Mucosa of stomach (tissue), 1 donor: ENCODE results near the gene BNIP5.
"Not testable (repeated sequence)": the region's sequence is repeated elsewhere in the genome, so short reads cannot be mapped to it uniquely, and the experiment has no call there.

Experiments used
- H3K27me3 ChIP-seq: one replicate; pipeline ENCODE4 v1.7.0; 2013; ENCODE audit warnings: mild to moderate bottlenecking, low read length; ENCODE audit not compliant: control insufficient read depth, insufficient read depth
- H3K36me3 ChIP-seq: one replicate; pipeline ENCODE4 v1.7.0; 2013; ENCODE audit warnings: low read length; ENCODE audit not compliant: control insufficient read depth, insufficient read depth
- H3K4me1 ChIP-seq: one replicate; pipeline ENCODE4 v1.7.0; 2013; ENCODE audit warnings: mild to moderate bottlenecking, low read length; ENCODE audit not compliant: control insufficient read depth, insufficient read depth
- H3K4me3 ChIP-seq: one replicate; pipeline ENCODE4 v1.7.0; 2013; ENCODE audit warnings: low read length
- H3K9ac ChIP-seq: one replicate; pipeline ENCODE4 v1.7.0; 2013; ENCODE audit warnings: mild to moderate bottlenecking, low read length, moderate library complexity
- H3K9me3 ChIP-seq: one replicate; pipeline ENCODE4 v1.7.0; 2013; ENCODE audit warnings: mild to moderate bottlenecking, low read length, moderate library complexity; ENCODE audit not compliant: control insufficient read depth
- donor health status: Pancreatic carcinoma.

The BNIP5 gene

GRCh38 chr6:36349240-36349639, 12.6 kb upstream of the BNIP5 start:
- H3K4me3 ChIP-seq, result no peak overlapping the region
- H3K27me3 ChIP-seq, result no peaks in the 10 kb centered on the region
- no peaks in the 10 kb centered on the region for H3K36me3 ChIP-seq
- H3K4me1 ChIP-seq, result peaks cover 40% of the 10 kb centered on the region
- no peak overlapping the region for H3K9ac ChIP-seq
- no peaks in the 10 kb centered on the region for H3K9me3 ChIP-seq

GRCh38 chr6:36347621-36348020, 10.9 kb upstream of the BNIP5 start:
- Histone ChIP-seq H3K9me3 (no peaks in the 10 kb centered on the region), H3K27me3 (no peaks in the 10 kb centered on the region), H3K9ac (no peak overlapping the region), H3K36me3 (no peaks in the 10 kb centered on the region), H3K4me1 (peaks cover 40% of the 10 kb centered on the region), H3K4me3 (no peak overlapping the region)

GRCh38 chr6:36346486-36347273, 10.0 kb upstream of the BNIP5 start:
- Histone ChIP-seq H3K4me1 (peaks cover 36% of the 10 kb centered on the region), H3K4me3 (no peak overlapping the region), H3K36me3 (no peaks in the 10 kb centered on the region), H3K9ac (no peak overlapping the region), H3K9me3 (no peaks in the 10 kb centered on the region), H3K27me3 (no peaks in the 10 kb centered on the region)

GRCh38 chr6:36345681-36346466, 9.2 kb upstream of the BNIP5 start:
- Histone ChIP-seq H3K4me3 (no peak overlapping the region), H3K27me3 (no peaks in the 10 kb centered on the region), H3K4me1 (peaks cover 29% of the 10 kb centered on the region), H3K9ac (no peak overlapping the region), H3K36me3 (no peaks in the 10 kb centered on the region), H3K9me3 (no peaks in the 10 kb centered on the region)

- Histone ChIP-seq H3K9me3 (no peaks in the 10 kb centered on the region), H3K27me3 (no peaks in the 10 kb centered on the region), H3K36me3 (no peaks in the 10 kb centered on the region), H3K4me3 (no peak overlapping the region), H3K4me1 (peaks cover 28% of the 10 kb centered on the region), H3K9ac (no peak overlapping the region)
Measured at GRCh38 chr6:36343109-36343680, 6.5 kb upstream of the BNIP5 start.

- Histone ChIP-seq H3K27me3 (no peaks in the 10 kb centered on the region), H3K9ac (peak overlapping the region; percentile 86), H3K4me3 (peak overlapping the region; percentile 34), H3K9me3 (no peaks in the 10 kb centered on the region), H3K36me3 (no peaks in the 10 kb centered on the region), H3K4me1 (peaks cover 31% of the 10 kb centered on the region)
Measured at GRCh38 chr6:36340618-36341454, 4.1 kb upstream of the BNIP5 start.

GRCh38 chr6:36340306-36340617, 3.6 kb upstream of the BNIP5 start:
- H3K9ac ChIP-seq, result peak overlapping the region; percentile 86

GRCh38 chr6:36339146-36339545, 2.5 kb upstream of the BNIP5 start:
- no peak overlapping the region for H3K9ac ChIP-seq
- H3K4me3 ChIP-seq, result no peak overlapping the region
- H3K4me1 ChIP-seq, result peaks cover 44% of the 10 kb centered on the region

More at GRCh38 chr6:36340306-36340617, 3.6 kb upstream of the BNIP5 start:
- Histone ChIP-seq H3K4me3 (no peak overlapping the region), H3K4me1 (peaks cover 36% of the 10 kb centered on the region), H3K27me3 (no peaks in the 10 kb centered on the region), H3K9me3 (no peaks in the 10 kb centered on the region), H3K36me3 (no peaks in the 10 kb centered on the region)

GRCh38 chr6:36338223-36338622, 1.5 kb upstream of the BNIP5 start:
- not testable (repeated sequence) for H3K9me3 ChIP-seq, H3K27me3 ChIP-seq, H3K9ac ChIP-seq, H3K36me3 ChIP-seq, H3K4me3 ChIP-seq
- H3K4me1 ChIP-seq, result peaks cover 44% of the 10 kb centered on the region

More at GRCh38 chr6:36339146-36339545, 2.5 kb upstream of the BNIP5 start:
- Histone ChIP-seq H3K9me3 (no peaks in the 10 kb centered on the region), H3K27me3 (no peaks in the 10 kb centered on the region), H3K36me3 (no peaks in the 10 kb centered on the region)

- no peak overlapping the region for H3K4me3 ChIP-seq
- H3K4me1 ChIP-seq, result peaks cover 44% of the 10 kb centered on the region
- H3K9me3 ChIP-seq, result no peaks in the 10 kb centered on the region
- no peaks in the 10 kb centered on the region for H3K36me3 ChIP-seq
- H3K27me3 ChIP-seq, result no peaks in the 10 kb centered on the region
- no peak overlapping the region for H3K9ac ChIP-seq
Measured at GRCh38 chr6:36337814-36338213, 1.1 kb upstream of the BNIP5 start.

- H3K4me1 ChIP-seq, result peaks cover 44% of the 10 kb centered on the region
- H3K36me3 ChIP-seq, result no peaks in the 10 kb centered on the region
- H3K4me3 ChIP-seq, result no peak overlapping the region
- no peak overlapping the region for H3K9ac ChIP-seq
- no peaks in the 10 kb centered on the region for H3K9me3 ChIP-seq
- no peaks in the 10 kb centered on the region for H3K27me3 ChIP-seq
Measured at GRCh38 chr6:36336208-36336710, 429 bp downstream of the BNIP5 start.
